Right lobe of liver (tissue), 6 donors: ENCODE results near the gene ANKRD60. TPM values are rescaled to one million over a fixed set of nuclear protein-coding genes. Genes with fewer than 3 reads are reported as not detected.
A peak's percentile ranks its signal among the peaks of the same experiment; 100 is the strongest.

ENCODE experiments used
- ATAC-seq, 4 donors: fragments of 200-7000 bp; cut with Tn5 transposase; one replicate each; pipeline ENCODE4 v1.9.1; 2020; ENCODE audit warnings: mild to moderate bottlenecking in 4 of 4, moderate library complexity in 4 of 4
- DNase-seq, 3 donors: peaks; one replicate each; pipeline ENCODE4 v3.0.0-alpha.2; 2020
- H3K27ac ChIP-seq, 3 donors: fragments of 200-600 bp; one replicate each; pipeline ENCODE4 v1.8.0; 2022
- H3K27me3 ChIP-seq, 2 donors: fragments of 200-600 bp; one replicate each; pipeline ENCODE4 v1.8.0; 2022
- H3K36me3 ChIP-seq, 4 donors: fragments of 200-600 bp; sonication (generic) in 1 of 4; one replicate each; pipeline versions ENCODE4 v1.5.1 to v1.8.0; 2017 to 2022; ENCODE audit warnings: control low read depth in 1 of 4
- H3K4me1 ChIP-seq, 4 donors: fragments of 200-600 bp; sonication (generic) in 1 of 4; one replicate each; pipeline versions ENCODE4 v1.5.1 to v1.8.0; 2017 to 2022; ENCODE audit warnings: control low read depth in 1 of 4
- H3K4me3 ChIP-seq, 3 donors: fragments of 200-600 bp; one replicate each; pipeline ENCODE4 v1.8.0; 2022
- H3K9me3 ChIP-seq, 4 donors: fragments of 200-600 bp; sonication (generic) in 1 of 4; one replicate each; pipeline versions ENCODE4 v1.5.1 to v1.8.0; 2017 to 2022; ENCODE audit warnings: control low read depth in 1 of 4
- POLR2A ChIP-seq: fragments of 450-650 bp; IDR thresholded peaks from one replicate; pipeline ENCODE4 v1.6.1; 2017; ENCODE audit warnings: antibody characterized with exemption, mild to moderate bottlenecking
- WGBS: methylation state at CpG from one replicate; pipeline ENCODE4 v1.1.6; 2018; ENCODE audit warnings: low coverage, low lambda C conversion rate; ENCODE audit not compliant: insufficient coverage; ENCODE audit errors: missing lambda C conversion rate; 5-methylcytosine and 5-hydroxymethylcytosine counted together
- intact Hi-C, 2 donors: fragments of 100-400 bp; cut with DNase I; formaldehyde crosslinking; loops; one replicate each; pipeline versions ENCODE4 v1.11.2 to v1.14.1; 2022
- total RNA-seq, 6 experiments: library from RNA; depleted of rRNA in 2 of 6; stranded (reverse); fragments of >200 nt in 2 of 6; fragmentation: NEBNext Ultra II Directional in 3 of 6; extraction: Animal tissue kit (Norgen Biotek cat#: 25700) in 3 of 6; gene quantifications; one replicate each; pipeline versions ENCODE4 v1.1.0 to v1.2.4, GENCODE V29; 2016 to 2023
- TF ChIP-seq, protein P1 (sequence below), 4 donors: fragments of 200-600 bp in 3 of 4; fragments of 450-650 bp in 1 of 4; IDR thresholded peaks; one replicate each; pipeline versions ENCODE4 v1.5.1 to v1.8.0; 2016 to 2022; ENCODE audit warnings: antibody characterized with exemption in 4 of 4, mild to moderate bottlenecking in 2 of 4
- donor health status: DM: no; HTN: yes; CAD: no.
- donor health status: DM: no; HTN: no; CAD: no.
- donor health status: DM: no; HTN: no; CAD: no.
- donor health status: DM: no; HTN: yes; CAD: no.
- donor health status: DM: no; HTN: yes; CAD: no.

ANKRD60 gene
- total RNA-seq, 6 experiments from 2014 or later: not detected

DNA sequence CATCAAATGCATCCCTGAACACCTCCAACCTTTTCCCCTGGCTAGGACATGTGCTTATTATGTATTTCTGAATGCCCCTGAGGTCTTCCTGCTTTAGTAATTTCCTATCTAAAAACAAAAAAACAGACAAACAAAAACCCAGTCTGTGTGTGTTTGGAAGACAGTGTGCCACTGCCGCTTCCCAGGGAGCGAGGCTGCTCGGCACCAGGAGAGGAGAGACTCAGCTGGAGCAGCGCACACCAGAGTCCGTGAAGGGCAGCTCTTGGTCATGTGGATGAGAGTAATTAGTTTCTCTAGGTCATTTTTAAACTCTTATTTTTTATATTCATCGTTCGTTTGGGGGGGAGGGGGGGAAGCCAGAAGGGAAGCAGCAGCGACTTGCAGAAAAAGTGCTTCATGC, 10.0 kb upstream of the ANKRD60 start:
- no peak overlapping the region for H3K4me3 ChIP-seq
- H3K36me3 ChIP-seq: peaks cover 0 to 1% (median 0%) of the 10 kb centered on the region in 4 donors
- ATAC-seq (peak in 1 of 4 donors; percentile 51), DNase-seq (no peak)
- no peak for TF ChIP-seq POLR2A
- TF ChIP-seq, protein P1, sequence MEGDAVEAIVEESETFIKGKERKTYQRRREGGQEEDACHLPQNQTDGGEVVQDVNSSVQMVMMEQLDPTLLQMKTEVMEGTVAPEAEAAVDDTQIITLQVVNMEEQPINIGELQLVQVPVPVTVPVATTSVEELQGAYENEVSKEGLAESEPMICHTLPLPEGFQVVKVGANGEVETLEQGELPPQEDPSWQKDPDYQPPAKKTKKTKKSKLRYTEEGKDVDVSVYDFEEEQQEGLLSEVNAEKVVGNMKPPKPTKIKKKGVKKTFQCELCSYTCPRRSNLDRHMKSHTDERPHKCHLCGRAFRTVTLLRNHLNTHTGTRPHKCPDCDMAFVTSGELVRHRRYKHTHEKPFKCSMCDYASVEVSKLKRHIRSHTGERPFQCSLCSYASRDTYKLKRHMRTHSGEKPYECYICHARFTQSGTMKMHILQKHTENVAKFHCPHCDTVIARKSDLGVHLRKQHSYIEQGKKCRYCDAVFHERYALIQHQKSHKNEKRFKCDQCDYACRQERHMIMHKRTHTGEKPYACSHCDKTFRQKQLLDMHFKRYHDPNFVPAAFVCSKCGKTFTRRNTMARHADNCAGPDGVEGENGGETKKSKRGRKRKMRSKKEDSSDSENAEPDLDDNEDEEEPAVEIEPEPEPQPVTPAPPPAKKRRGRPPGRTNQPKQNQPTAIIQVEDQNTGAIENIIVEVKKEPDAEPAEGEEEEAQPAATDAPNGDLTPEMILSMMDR (IDR thresholded peaks at IDR 0.05): no peak
- WGBS: 78% methylated on average over 8 of the region's 8 CpGs
- H3K4me1 ChIP-seq: no peaks in the 10 kb centered on the region
- H3K27me3 ChIP-seq: no peaks in the 10 kb centered on the region
- no peaks in the 10 kb centered on the region for H3K9me3 ChIP-seq
- intact Hi-C loops: no loop called here
- H3K27ac ChIP-seq: no peak overlapping the region

DNA sequence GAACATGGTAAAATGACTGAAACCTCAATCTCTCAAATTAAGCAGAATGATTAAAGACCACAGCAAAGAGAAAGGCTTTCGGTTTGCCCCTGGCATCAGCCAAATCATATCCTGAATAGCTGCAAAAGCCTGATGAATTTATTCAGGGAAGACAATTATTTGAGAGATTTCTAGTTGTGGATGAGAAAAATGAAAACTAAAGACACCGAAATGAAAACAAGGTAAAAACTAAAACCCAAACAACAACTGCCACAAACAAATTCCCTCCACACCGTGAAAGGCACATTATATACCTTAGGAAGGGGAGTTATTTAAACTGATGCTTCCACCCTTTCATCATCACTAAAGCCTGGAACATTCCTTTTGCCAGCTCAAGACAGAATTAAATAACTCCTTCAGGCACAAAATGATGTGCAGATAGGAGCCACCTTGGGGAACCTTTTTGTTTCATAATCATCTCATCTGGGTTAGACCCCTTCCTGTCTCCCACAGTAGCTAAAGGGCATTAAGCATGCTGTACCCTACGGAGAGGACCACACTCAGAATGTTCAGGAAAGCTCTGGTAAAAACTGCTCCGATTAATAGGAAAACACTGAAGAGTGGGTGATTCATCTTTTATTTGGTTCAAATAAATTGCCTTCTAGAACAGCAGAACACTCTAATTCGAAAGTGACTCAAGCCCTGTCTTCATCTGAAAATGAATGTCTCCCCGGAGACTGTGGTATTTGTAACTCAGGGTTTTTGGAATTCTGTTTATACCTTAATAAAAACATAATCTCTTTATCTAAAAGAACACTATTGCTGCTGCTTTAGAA, 9.1 kb upstream of the ANKRD60 start:
- ATAC-seq (no peak), DNase-seq (no peak)
- H3K4me3 ChIP-seq: peak overlapping the region in 2 of 3 donors; percentile 41 to 55
- no peak overlapping the region for H3K27ac ChIP-seq
- WGBS: 55% methylated on average over 7 of the region's 7 CpGs
- H3K27me3 ChIP-seq: no peaks in the 10 kb centered on the region
- no peaks in the 10 kb centered on the region for H3K4me1 ChIP-seq
- TF ChIP-seq POLR2A: no peak
- TF ChIP-seq, protein P1 (IDR thresholded peaks at IDR 0.05): no peak
- H3K9me3 ChIP-seq: no peaks in the 10 kb centered on the region
- intact Hi-C loops: no loop called here
- H3K36me3 ChIP-seq: no peaks in the 10 kb centered on the region

DNA sequence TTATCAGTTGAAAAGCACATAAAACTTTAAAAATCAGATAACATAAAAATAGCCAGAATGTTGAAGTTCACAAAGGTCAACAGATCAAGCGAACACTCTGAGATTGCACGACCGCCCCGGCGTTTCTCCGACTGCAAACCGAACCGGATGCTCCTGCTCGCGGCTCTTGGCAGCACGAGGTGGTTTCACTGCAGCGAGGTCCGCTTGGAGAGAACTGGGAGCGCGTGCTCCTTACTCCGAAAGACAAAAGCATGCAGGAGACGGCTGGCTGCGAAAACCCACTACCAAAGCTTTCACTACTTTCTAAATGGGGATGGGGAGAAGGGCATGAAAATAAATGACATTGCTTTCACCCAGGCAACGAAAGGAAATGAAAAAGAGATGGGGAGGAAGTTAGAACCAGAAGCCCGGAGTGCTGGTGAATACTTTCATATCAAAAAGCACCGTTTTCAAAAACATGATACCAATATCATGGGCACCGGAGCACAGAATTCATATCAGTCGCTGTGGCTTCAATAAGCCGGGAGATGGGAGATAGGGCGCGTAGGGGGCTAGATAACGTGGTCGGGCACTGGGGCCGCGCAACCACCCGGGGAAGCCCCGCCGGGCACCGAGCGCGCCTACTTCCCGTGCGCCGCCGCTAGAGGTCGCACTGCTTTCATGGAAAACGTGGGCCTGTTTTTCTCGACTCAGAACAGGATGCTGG, 8.3 kb upstream of the ANKRD60 start:
- TF ChIP-seq, protein P1 (IDR thresholded peaks at IDR 0.05): peak; percentile 90 to 99 (median 98)
- TF ChIP-seq POLR2A: no peak
- no peaks in the 10 kb centered on the region for H3K9me3 ChIP-seq
- H3K4me3 ChIP-seq: peak overlapping the region; percentile 41 to 55 (median 42)
- ATAC-seq (peak; percentile 93 to 99 (median 96)), DNase-seq (peak; percentile 75 to 78 (median 75))
- H3K27ac ChIP-seq: no peak overlapping the region
- intact Hi-C loops: no loop called here
- no peaks in the 10 kb centered on the region for H3K27me3 ChIP-seq
- no peaks in the 10 kb centered on the region for H3K4me1 ChIP-seq
- 0% methylated on average over 37 of the region's 43 CpGs for WGBS
- H3K36me3 ChIP-seq: no peaks in the 10 kb centered on the region

DNA sequence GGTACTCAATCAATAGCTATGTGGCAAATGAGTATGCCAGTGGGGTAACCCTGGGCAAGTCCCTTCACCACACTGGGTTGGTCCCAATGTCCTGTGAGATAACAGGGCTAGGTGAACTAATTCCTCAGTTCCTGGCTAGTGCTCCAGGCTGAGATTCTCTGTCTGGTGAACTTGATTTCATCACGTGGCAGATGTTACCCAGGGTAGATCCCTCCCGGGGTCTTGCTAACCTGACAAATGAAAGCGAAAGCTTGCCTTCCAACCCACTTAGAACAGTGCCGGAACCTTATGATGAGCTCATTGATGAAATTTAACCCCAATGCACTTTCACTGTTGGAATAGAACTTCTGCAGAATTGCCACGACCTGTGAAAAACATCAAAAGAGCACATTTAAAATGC, 6.6 kb upstream of the ANKRD60 start:
- 78% methylated on average over 2 of the region's 5 CpGs for WGBS
- H3K27me3 ChIP-seq: no peaks in the 10 kb centered on the region
- no peak for ATAC-seq
- intact Hi-C loops: no loop called here
- no peaks in the 10 kb centered on the region for H3K36me3 ChIP-seq
- TF ChIP-seq, protein P1 (IDR thresholded peaks at IDR 0.05): no peak
- no peak for TF ChIP-seq POLR2A
- H3K9me3 ChIP-seq: no peaks in the 10 kb centered on the region
- H3K4me3 ChIP-seq: no peak overlapping the region
- H3K4me1 ChIP-seq: no peaks in the 10 kb centered on the region
- no peak overlapping the region for H3K27ac ChIP-seq
- DNase-seq: no peak
